Kidney tubule cell (primary cell): ENCODE data around the gene TIMM10B.
"Not testable (repeated sequence)": the region's sequence is repeated elsewhere in the genome, so short reads cannot be mapped to it uniquely, and the experiment has no call there.

Source experiments
- DNase-seq: peaks from one replicate; pipeline ENCODE4 v3.0.0-alpha.2; 2018; ENCODE audit warnings: low spot score

The TIMM10B gene

GRCh38 chr11:6516865-6517264, 35.6 kb downstream of the TIMM10B start:
- no peak for DNase-seq

GRCh38 chr11:6520265-6520664, 39.0 kb downstream of the TIMM10B start:
- no peak for DNase-seq

GRCh38 chr11:6521946-6522345, 40.6 kb downstream of the TIMM10B start:
- DNase-seq = not testable (repeated sequence)

- DNase-seq = peak; percentile 83
These were observed 42.0 kb downstream of the TIMM10B start for GRCh38 chr11:6523253-6523652.

- no peak for DNase-seq
These were observed 45.3 kb downstream of the TIMM10B start for GRCh38 chr11:6526411-6527135.

GRCh38 chr11:6529266-6529665, 48.0 kb downstream of the TIMM10B start:
- no peak for DNase-seq

GRCh38 chr11:6530848-6531247, 49.5 kb downstream of the TIMM10B start:
- DNase-seq = no peak

GRCh38 chr11:6531267-6531752, 50.0 kb downstream of the TIMM10B start:
- peak; percentile 59 for DNase-seq
